Endothelial cell of umbilical vein (primary cell): ENCODE data around the gene AGXT.

Experiments used
- EZH2 ChIP-seq: IDR thresholded peaks from 2 replicates; pipeline ENCODE4 v1.6.1; 2012; ENCODE audit warnings: borderline replicate concordance, low read depth, mild to moderate bottlenecking, moderate library complexity, low read length, inconsistent platforms; ENCODE audit not compliant: severe bottlenecking
- GATA2 ChIP-seq: IDR thresholded peaks from 2 replicates; pipeline ENCODE4 v1.7.0; 2011; ENCODE audit warnings: low read depth, mild to moderate bottlenecking, moderate library complexity, mixed read lengths, low read length; ENCODE audit not compliant: insufficient read length, insufficient read depth
- POLR2A ChIP-seq: IDR thresholded peaks from 2 replicates; pipeline ENCODE4 v1.6.1; 2012; ENCODE audit warnings: low read depth, mild to moderate bottlenecking, control low read depth, low read length
- POLR2AphosphoS5 ChIP-seq: IDR thresholded peaks from 2 replicates; pipeline ENCODE4 v1.6.1; 2012; ENCODE audit warnings: low read depth, mild to moderate bottlenecking, control low read depth, low read length, moderate library complexity; ENCODE audit not compliant: insufficient read depth
- TF ChIP-seq, protein P1 (sequence below), 2 donors: IDR thresholded peaks; 1 replicate in 1 of 2; 2 replicates in 1 of 2; pipeline ENCODE4 v1.5.1; 2011; ENCODE audit warnings: low read length in 2 of 2, mild to moderate bottlenecking in 2 of 2, moderate library complexity in 2 of 2, control low read depth in 1 of 2, inconsistent platforms in 1 of 2, low read depth in 1 of 2; ENCODE audit not compliant: insufficient read depth in 1 of 2; ENCODE audit errors: extremely low read depth in 1 of 2
- TF ChIP-seq, protein P2 (sequence below): IDR thresholded peaks from 2 replicates; pipeline ENCODE4 v1.6.1; 2011; ENCODE audit not compliant: insufficient read depth, insufficient read length

DNA sequence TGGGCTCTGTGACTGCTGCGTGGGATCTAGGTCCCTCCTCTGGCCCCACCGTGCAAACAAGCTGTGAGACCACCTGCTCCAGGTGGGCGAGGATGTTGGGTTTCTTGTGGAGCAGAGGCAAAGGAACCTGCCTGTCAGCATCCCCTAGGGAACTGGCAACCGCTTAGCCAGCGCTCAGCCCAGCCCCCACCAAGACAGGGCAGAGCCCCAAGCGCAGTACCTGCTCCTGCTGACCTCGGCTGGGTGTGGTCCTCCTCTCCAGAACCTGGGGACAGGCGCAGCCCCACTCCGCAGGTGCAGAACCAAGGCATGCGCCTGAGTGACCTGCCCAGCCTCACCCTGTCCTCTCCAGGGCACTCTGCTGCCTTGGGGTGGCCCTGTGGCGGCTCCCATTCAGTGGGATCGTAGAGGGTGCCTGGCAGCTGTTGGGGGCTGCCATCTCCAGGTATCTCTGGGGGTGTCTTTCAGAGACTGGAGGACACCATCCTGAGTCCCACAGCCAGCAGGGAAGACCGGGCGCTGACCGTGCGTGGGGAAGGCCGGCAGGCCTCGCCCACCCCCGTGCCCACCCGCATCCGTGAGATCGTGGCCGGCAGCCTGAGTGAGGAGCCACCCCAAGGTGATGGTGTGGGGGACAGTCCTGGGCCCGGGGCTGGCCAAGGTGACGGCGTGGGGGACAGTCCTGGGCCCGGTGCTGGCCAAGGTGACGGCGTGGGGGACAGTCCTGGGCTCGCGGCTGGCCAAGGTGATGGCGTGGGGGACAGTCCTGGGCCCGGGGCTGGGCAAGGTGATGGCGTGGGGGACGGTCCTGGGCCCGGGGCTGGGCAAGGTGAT, 49.9 kb downstream of the AGXT start:
- TF ChIP-seq POLR2AphosphoS5 (no peak), POLR2A (no peak), EZH2 (no peak), GATA2 (no peak)
- TF ChIP-seq, protein P1, sequence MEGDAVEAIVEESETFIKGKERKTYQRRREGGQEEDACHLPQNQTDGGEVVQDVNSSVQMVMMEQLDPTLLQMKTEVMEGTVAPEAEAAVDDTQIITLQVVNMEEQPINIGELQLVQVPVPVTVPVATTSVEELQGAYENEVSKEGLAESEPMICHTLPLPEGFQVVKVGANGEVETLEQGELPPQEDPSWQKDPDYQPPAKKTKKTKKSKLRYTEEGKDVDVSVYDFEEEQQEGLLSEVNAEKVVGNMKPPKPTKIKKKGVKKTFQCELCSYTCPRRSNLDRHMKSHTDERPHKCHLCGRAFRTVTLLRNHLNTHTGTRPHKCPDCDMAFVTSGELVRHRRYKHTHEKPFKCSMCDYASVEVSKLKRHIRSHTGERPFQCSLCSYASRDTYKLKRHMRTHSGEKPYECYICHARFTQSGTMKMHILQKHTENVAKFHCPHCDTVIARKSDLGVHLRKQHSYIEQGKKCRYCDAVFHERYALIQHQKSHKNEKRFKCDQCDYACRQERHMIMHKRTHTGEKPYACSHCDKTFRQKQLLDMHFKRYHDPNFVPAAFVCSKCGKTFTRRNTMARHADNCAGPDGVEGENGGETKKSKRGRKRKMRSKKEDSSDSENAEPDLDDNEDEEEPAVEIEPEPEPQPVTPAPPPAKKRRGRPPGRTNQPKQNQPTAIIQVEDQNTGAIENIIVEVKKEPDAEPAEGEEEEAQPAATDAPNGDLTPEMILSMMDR (IDR thresholded peaks at IDR 0.05; ENCODE audit: extremely low read depth in 1 of 2, insufficient read depth in 1 of 2, low read depth in 1 of 2, low read length in 2 of 2): no peak
- TF ChIP-seq, protein P2, sequence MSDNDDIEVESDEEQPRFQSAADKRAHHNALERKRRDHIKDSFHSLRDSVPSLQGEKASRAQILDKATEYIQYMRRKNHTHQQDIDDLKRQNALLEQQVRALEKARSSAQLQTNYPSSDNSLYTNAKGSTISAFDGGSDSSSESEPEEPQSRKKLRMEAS: no peak
